ENCODE data around the gene SENP8.

DNA sequence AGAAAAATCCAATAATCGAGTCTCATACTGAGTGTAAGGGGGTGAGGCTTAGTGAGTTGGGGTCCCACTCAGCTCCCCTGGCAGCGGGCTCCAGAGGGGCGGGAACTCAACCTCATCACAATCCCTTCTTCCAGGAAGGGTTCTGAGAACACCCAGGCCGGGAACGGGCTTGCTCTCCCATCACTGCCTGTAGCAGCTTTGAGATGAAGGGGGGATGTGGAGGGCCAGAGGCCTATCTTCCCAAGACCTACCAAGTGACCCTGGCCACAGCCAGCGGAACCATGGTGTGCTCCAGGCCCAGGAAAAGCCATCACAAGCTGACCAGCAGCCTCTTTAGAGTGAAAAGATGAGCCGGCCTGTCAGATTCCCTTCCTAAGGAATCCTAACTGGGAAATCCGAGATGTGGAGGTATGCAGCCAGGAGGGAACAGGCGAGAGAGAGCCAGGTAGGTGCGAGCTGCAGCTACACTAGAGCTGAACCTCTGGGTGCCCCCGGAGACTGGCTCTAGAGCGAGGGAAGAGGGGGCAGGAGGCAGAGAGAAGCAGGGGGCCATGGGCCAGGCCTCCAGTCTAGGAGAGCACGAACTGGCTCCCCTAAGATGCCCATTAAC is 60.9 kb downstream of the SENP8 start:
- TF ChIP-seq, protein P1, sequence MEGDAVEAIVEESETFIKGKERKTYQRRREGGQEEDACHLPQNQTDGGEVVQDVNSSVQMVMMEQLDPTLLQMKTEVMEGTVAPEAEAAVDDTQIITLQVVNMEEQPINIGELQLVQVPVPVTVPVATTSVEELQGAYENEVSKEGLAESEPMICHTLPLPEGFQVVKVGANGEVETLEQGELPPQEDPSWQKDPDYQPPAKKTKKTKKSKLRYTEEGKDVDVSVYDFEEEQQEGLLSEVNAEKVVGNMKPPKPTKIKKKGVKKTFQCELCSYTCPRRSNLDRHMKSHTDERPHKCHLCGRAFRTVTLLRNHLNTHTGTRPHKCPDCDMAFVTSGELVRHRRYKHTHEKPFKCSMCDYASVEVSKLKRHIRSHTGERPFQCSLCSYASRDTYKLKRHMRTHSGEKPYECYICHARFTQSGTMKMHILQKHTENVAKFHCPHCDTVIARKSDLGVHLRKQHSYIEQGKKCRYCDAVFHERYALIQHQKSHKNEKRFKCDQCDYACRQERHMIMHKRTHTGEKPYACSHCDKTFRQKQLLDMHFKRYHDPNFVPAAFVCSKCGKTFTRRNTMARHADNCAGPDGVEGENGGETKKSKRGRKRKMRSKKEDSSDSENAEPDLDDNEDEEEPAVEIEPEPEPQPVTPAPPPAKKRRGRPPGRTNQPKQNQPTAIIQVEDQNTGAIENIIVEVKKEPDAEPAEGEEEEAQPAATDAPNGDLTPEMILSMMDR (IDR thresholded peaks at IDR 0.05; ENCODE audit: low read depth, low read length) = no peak
- no peak for TF ChIP-seq EZH2phosphoT487 (IDR thresholded peaks at IDR 0.05; ENCODE audit: low read depth)
